NCI-H1092 (cell line): Measurements from ENCODE around the gene ALDH4A1.
"Not testable (repeated sequence)": the region's sequence is repeated elsewhere in the genome, so short reads cannot be mapped to it uniquely, and the experiment has no call there.

Experiments used
- DNase-seq: peaks from one replicate; lab custom pipeline; 2025; lab: John Stamatoyannopoulos, UW

Gene ALDH4A1

GRCh38 chr1:18855573-18855972 lies 46.8 kb downstream of the ALDH4A1 start:
- no peak for DNase-seq

- DNase-seq: no peak
These were observed 47.9 kb downstream of the ALDH4A1 start for GRCh38 chr1:18854331-18855025.

- DNase-seq: no peak
These were observed 49.9 kb downstream of the ALDH4A1 start for GRCh38 chr1:18852501-18852900.

- DNase-seq: peak; percentile 26
These were observed 53.1 kb downstream of the ALDH4A1 start for GRCh38 chr1:18849261-18849711.

- not testable (repeated sequence) for DNase-seq
These were observed 54.6 kb downstream of the ALDH4A1 start for GRCh38 chr1:18847723-18848122.

- no peak for DNase-seq
These were observed 62.2 kb downstream of the ALDH4A1 start for GRCh38 chr1:18840145-18840544.

- no peak for DNase-seq
These were observed 65.7 kb downstream of the ALDH4A1 start for GRCh38 chr1:18836654-18837053.

GRCh38 chr1:18832319-18832718 lies 70.0 kb downstream of the ALDH4A1 start:
- DNase-seq: not testable (repeated sequence)

GRCh38 chr1:18831656-18832055 lies 70.7 kb downstream of the ALDH4A1 start:
- no peak for DNase-seq

- DNase-seq: no peak
These were observed 71.8 kb downstream of the ALDH4A1 start for GRCh38 chr1:18830596-18830995.

- DNase-seq: no peak
These were observed 72.7 kb downstream of the ALDH4A1 start for GRCh38 chr1:18829671-18830070.

GRCh38 chr1:18828224-18828623 lies 74.1 kb downstream of the ALDH4A1 start:
- no peak for DNase-seq

GRCh38 chr1:18823438-18823837 lies 78.9 kb downstream of the ALDH4A1 start:
- DNase-seq: no peak
